GM10847 (cell line): ENCODE measurements around the gene REC8.

ENCODE experiments used
- POLR2A ChIP-seq: IDR thresholded peaks from 2 replicates; pipeline ENCODE4 v1.6.1; 2011; ENCODE audit not compliant: insufficient read length; ENCODE audit errors: extremely low read depth

Gene REC8

DNA sequence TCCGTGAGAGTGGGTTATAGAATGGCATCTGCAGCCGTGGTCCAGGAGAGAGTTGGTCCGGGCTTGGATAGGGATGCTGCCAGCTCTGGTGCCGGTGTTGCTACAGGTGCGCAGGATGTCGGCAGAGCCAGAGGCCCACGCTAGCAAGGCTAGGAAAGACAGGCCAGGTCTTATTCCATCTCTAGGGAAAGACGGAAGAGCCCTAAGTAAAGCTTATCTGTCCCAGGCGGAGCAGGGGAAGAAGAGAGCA, 36.4 kb upstream of the REC8 start:
- TF ChIP-seq POLR2A = no peak

DNA sequence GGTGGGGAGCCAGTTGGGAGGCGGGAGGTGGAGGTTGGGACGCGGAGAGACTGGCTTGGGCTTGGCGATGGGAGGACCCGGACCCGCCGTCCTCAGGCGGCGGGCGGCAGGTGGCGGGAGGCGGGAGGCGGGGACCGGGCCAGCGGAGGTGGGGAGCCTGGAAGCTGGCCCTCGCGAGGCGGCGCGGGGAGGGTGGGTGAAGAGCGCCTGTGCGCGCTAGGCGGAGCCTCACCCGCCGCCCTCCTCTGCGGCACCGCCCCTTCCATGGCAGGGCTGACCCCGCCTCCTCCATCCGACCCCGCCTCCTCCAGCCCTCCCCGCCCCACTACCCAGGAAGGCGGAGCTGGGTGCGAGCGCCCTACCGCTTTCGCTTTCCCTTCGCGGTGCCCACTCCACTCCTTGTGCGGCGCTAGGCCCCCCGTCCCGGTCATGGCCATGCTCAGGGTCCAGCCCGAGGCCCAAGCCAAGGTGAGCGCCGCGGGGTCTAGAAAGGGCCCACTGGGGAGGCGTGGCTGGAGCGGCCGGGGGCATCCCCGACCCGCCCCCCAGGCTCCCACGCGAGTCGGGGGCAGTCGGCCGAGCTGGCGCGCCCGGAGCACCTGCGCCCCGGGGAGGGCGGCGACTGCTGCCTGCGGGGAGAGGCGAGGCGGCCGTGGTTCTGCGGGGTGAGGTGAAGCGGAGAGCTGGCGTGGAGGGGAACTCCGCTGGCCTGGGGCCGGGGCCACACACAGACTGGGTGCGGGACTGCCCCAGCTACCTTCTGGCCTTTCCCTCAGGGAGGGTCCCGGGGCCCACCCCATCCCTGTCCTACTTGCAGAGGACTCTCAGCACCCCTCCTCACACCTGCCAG, 35.8 kb upstream of the REC8 start, which contains the start of gene PSME1:
Gene PSME1 (plus strand): TSS at position 361 of the 850 bp plus-strand sequence. CDS start 69 bp downstream, at position 430.
- TF ChIP-seq POLR2A = peak; percentile 56

DNA sequence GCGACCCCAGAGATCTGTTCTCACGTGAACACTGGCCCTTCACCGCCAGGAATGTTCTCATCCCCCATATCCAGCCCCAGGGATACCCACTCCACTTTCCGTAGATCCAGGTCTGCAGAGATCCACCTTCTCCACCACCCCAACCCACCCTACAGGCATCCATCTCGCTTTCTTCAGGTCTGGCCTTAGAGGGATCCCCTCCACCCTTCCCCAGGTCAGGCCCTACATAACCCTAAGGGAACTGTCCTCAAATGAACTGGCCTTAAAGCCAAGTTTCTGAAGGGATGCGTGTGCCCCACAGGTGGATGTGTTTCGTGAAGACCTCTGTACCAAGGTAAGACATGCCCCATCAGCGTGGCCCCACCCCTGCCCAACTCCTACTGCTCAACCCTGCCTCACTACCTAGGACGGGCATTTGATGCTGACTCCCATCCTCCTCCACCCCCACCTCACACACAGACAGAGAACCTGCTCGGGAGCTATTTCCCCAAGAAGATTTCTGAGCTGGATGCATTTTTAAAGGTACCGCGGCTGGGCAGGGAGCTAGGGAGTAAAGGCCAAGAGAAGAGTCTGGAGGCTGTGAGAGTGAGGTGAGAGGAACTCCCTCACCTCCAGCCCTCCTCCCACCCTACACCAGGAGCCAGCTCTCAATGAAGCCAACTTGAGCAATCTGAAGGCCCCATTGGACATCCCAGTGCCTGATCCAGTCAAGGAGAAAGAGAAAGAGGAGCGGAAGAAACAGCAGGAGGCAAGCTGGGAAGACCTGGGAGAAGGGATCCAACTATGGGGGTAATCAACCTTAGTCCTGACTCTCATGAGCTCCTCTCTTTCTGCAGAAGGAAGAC, 35.0 kb upstream of the REC8 start:
- no peak for TF ChIP-seq POLR2A

DNA sequence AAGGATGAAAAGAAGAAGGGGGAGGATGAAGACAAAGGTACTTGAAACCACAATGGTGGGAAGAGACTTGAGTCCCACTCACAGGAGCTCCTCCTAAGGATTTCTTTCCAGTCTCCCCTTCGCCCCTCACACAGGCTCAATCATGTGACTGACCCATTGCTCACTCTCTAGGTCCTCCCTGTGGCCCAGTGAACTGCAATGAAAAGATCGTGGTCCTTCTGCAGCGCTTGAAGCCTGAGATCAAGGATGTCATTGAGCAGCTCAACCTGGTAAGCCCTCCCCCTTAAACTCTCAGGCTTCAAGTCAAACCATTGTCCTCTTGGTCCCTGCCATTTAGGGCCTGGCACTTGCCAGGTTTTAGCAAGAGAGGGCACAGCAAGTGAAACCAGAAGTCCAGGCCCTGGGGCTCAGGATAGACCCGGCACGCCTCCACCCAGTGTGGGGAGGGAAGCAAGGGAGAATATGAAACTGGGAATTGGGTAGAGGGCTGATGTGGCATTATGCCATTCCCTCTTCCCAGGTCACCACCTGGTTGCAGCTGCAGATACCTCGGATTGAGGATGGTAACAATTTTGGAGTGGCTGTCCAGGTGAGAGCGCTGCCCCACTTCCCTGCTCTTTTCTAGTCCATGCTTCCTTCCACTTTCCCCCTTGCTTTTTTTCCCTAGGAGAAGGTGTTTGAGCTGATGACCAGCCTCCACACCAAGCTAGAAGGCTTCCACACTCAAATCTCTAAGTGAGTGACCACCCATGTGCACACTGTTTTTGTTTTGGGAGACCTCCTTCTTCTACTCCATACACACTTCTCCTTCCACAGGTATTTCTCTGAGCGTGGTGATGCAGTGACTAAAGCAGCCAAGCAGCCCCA, 34.1 kb upstream of the REC8 start:
- no peak for TF ChIP-seq POLR2A

DNA sequence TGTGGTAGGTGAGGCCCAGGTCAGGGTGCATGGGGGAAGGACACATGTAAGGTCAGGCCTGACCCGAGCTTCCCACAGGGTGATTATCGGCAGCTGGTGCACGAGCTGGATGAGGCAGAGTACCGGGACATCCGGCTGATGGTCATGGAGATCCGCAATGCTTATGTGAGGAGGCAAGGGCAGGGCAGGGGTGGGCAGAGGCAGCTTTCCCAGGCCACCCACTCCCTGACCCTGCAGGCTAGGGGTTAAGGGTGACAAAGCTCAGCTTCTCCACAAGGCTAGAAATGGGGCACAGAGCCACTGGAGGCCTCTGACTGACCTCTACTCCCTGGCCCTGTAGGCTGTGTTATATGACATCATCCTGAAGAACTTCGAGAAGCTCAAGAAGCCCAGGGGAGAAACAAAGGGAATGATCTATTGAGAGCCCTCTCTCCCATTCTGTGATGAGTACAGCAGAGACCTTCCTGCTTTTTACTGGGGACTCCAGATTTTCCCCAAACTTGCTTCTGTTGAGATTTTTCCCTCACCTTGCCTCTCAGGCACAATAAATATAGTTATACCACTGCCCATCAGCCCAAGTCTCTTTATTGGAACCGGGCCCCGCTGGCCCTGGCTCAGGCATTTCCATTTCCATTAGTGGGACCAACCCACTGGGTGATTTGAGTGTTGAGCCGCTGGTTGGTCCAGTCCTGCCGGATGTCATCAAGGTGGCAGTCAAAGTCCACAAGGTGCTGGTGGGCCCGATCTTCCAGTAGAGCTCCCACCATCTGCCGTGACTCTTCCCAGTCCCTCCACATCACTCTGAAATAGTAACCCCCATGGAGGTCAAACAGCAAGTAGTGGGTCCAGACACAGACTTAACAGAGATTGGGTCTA, 33.2 kb upstream of the REC8 start:
- TF ChIP-seq POLR2A = no peak

DNA sequence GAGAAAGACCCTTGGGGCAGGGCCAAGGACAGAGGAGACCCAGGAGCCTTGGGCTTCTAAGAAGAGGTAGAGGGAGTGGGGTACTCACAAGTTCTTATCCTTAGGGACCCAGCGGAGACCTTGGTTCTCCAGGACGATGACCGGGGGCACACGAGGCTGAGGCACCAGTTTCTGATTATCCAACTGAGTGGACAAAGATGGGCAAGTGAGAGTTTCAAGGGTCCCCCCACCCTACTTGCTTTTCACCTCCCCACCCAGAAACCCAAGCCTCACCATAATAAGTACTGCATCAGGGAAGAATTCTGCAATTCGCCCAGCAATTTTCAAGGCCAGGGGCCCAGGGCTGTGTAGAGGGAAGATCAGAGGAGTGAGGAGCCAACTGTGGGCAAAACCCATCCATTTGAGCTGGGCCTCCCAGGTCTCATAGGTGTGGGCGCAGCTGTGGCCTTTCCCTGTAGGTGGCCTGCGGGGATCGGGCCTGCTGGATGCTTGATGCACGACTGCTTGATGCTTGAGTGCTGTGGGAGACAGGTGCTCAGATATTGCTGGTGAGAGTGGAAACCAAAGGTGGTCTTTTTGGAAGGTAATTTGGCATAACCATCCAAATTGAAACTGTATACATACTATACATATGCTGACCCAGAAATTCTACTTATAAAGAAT, 32.5 kb upstream of the REC8 start:
- TF ChIP-seq POLR2A = no peak

DNA sequence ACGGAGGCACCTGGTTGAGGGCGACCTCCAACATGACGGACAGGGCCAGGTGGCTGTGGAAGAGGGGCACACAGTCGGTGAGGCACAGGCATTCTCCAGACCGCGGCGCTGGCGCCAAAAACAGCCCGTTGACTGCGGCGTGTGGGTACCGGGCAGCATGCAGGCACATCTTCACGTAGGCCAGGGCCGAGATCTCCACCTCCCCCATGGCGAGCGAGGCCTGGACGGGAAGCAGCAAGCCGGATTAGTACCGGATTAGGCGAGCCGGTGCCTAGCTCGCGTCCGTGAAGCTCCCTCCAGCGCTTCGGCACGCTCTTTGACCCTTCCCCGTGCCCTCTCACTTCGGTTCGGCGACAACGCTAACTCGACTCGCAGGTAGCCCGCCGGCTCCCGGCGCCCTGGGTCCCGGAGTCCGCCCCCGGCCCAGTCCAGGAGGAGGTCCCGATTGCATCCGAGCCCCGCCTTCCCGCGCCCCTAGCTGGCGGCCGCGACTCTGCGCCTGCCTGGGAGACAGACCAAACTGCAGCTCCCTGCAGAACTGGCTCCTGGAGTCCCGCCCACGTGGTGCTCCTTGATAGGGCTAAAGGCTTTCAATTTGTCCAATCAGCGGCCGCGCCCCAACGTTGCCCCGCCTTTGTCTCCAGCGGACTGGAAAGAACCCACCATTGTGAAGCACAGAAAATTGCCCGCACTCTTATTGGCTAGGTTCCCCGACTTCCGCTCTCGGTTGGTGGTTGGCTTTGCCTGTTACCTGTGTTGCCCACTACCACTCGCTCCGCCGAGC, 30.6 kb upstream of the REC8 start, which contains the start of gene EMC9:
Gene EMC9 (minus strand): TSS at position 495 of the 784 bp plus-strand sequence. CDS start 287 bp downstream, at position 208.
- peak; percentile 92 for TF ChIP-seq POLR2A

DNA sequence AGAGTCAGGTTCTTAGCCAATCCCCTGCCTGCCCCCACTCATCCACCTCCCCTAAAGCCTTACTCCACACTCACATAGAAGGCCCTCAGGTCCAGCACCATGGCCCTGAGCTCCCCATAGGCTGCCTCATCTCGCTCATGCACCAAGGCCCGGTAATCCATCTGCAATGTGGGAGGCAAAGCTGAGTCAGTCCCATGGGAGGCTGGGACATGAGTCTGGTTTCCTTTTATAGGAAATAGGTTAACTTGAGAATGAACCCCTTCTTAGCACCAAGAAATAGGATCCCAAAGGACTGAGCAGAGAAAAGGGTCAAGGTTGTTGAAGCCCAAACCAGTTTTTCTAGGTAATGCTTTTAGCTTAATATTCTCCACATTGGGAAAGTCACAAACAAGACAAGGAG, 28.4 kb upstream of the REC8 start:
- TF ChIP-seq POLR2A = no peak

DNA sequence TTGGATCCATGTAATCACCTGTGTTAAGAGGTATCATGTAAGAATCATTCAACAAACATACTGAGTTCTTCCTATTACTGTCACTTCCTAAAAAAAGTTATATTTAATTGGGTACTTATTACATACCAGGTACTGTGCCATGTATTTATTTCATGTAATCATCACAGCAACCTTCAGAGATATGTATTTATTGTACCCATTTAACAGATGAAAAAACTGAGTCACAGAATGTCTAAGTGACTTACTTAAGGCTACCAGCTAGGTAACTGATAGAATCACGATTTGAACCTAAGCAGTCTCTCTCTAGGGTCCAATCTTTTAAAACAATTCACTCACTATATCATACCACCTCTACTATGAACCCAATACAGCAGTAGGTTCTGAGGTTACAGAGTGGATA, 27.4 kb upstream of the REC8 start:
- TF ChIP-seq POLR2A = no peak

DNA sequence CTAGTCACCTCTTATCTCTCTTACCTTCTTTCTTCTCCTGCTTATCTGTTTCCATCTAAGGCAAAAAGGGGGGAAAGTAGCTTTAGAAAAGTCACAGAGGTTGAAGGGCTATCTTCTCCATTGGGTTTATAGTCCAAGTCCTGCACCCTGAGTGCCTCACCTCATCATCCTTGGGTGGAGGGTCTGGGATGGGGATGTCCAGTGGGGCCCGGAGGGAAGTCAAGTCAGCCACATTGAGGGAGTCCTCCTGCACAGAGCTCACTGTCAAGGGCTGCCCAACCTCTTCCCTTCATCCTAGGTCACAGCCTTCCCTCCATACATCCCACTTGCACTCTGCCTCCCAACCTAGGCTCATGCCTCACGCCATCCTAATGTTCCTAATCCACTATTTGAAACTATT, 26.7 kb upstream of the REC8 start:
- no peak for TF ChIP-seq POLR2A

DNA sequence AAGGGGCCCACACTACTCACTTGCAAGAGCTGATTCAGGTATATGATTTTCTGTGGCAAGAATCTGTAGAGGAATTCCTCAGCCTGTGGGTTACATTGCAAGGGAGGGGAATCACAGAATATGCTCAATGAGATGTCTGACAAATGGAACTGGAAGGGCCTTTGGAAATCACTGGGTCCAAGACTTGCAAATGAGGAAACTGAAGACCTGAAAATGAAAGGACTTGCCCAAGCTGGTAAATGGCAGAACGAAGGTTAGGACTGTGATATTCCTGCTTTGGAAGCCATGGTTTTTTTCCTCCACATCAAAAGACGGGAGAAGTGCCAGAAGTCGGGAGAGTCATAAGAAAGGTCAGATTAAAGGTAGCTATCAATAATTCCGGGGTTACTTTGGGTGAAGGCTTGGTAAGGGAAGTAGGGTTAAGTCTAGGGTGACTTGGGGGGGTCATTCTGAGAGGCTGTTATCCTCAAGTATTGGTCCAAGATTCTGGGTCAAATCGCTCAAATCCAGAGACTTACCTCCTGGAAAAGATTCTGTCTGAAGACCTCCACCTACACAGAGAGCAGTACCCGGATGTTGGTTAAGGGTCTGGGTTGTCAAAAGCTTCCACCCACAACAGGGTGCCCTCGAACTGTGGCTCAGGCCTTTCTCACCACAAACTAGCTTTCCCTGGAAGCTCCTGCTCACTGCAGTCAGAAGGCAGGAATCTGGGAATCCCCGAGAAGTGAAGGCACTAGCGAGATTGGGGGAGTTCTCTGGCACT, 26.0 kb upstream of the REC8 start:
- no peak for TF ChIP-seq POLR2A

DNA sequence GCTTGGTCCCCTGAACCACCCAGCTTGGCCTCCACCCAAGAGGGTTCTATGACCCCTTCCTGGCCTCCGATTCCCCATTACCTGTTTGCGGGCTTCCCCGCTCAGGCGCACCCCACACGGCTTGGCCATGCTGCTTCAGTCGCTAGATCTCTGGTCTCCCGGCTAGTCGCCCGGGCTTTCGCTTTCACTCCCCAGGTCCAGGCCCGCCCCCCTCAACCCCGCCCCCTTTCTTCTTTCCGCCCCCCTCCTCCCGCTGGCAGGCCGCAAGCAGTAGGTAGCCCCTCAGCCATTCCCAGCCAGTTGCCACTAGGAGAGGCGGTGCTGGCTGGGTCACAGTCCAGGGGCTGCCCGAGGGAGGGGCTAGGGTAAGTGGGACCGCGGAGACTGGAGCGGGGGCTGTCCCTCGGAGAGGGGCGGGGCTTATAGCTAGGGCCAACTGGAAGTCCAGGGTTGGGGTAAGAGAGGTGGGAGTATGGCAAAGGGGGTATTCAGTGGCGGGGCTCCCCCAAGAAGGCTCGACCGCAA, 25.4 kb upstream of the REC8 start, which contains the start of gene PSME2:
Gene PSME2 (minus strand): TSS at position 158 of the 525 bp plus-strand sequence. CDS start 29 bp downstream, at position 129.
- TF ChIP-seq POLR2A = peak; percentile 44
